HG03095 (cell line): ENCODE data around the gene ATAD3A.
A peak's percentile ranks its signal among the peaks of the same experiment; 100 is the strongest.
"Not testable (repeated sequence)": the region's sequence is repeated elsewhere in the genome, so short reads cannot be mapped to it uniquely, and the experiment has no call there.

Experiments used
- ATAC-seq: cut with Tn5 transposase; IDR thresholded peaks from one replicate; pipeline ENCODE4 v1.9.1; 2021; ENCODE audit warnings: moderate library complexity; ENCODE audit not compliant: unreplicated experiment

Gene ATAD3A

GRCh38 chr1:1489231-1489630, 22.7 kb upstream of the ATAD3A start:
- ATAC-seq = no peak

- ATAC-seq = no peak
These were observed 22.1 kb upstream of the ATAD3A start for GRCh38 chr1:1489861-1490260.

GRCh38 chr1:1490633-1491230, 21.2 kb upstream of the ATAD3A start:
- no peak for ATAC-seq

- no peak for ATAC-seq
These were observed 20.4 kb upstream of the ATAD3A start for GRCh38 chr1:1491601-1492000.

- ATAC-seq = not testable (repeated sequence)
These were observed 17.7 kb upstream of the ATAD3A start for GRCh38 chr1:1494311-1494710.

GRCh38 chr1:1495461-1495975, 16.4 kb upstream of the ATAD3A start:
- ATAC-seq = not testable (repeated sequence)

GRCh38 chr1:1504777-1505365, 7.1 kb upstream of the ATAD3A start:
- not testable (repeated sequence) for ATAC-seq

GRCh38 chr1:1505366-1505798, 6.6 kb upstream of the ATAD3A start:
- ATAC-seq = peak; percentile 59

GRCh38 chr1:1505801-1506200, 6.2 kb upstream of the ATAD3A start:
- not testable (repeated sequence) for ATAC-seq

GRCh38 chr1:1507305-1507704, 4.7 kb upstream of the ATAD3A start:
- ATAC-seq = no peak

- not testable (repeated sequence) for ATAC-seq
These were observed 3.0 kb upstream of the ATAD3A start for GRCh38 chr1:1508775-1509464.

- not testable (repeated sequence) for ATAC-seq
These were observed 2.5 kb upstream of the ATAD3A start for GRCh38 chr1:1509465-1509850.

GRCh38 chr1:1510912-1511532, 940 bp upstream of the ATAD3A start:
- ATAC-seq = no peak

- peak; percentile 6 for ATAC-seq
These were observed 463 bp downstream of the ATAD3A start for GRCh38 chr1:1512425-1512824.

- not testable (repeated sequence) for ATAC-seq
These were observed 1.7 kb downstream of the ATAD3A start for GRCh38 chr1:1513675-1514074.

GRCh38 chr1:1514376-1514775, 2.4 kb downstream of the ATAD3A start:
- not testable (repeated sequence) for ATAC-seq

- not testable (repeated sequence) for ATAC-seq
These were observed 5.0 kb downstream of the ATAD3A start for GRCh38 chr1:1516923-1517322.

- ATAC-seq = no peak
These were observed 6.1 kb downstream of the ATAD3A start for GRCh38 chr1:1517973-1518620.

GRCh38 chr1:1518621-1519007, 6.7 kb downstream of the ATAD3A start:
- not testable (repeated sequence) for ATAC-seq

GRCh38 chr1:1519805-1520505, 8.0 kb downstream of the ATAD3A start:
- not testable (repeated sequence) for ATAC-seq
